ENCODE results near the gene TREH.

- TF ChIP-seq REST (IDR thresholded peaks at IDR 0.05; ENCODE audit: low read depth, low read length) (no peak), CHD2 (IDR thresholded peaks at IDR 0.05; ENCODE audit: low read length, partially characterized antibody) (no peak), EP300 (IDR thresholded peaks at IDR 0.05; ENCODE audit: borderline replicate concordance in 1 of 2, low read depth in 1 of 2, low read length in 1 of 2) (no peak), POLR2AphosphoS5 (IDR thresholded peaks at IDR 0.05; ENCODE audit: low read depth, low read length) (no peak), EZH2phosphoT487 (IDR thresholded peaks at IDR 0.05; ENCODE audit: borderline replicate concordance, low read depth) (no peak), TEAD4 (IDR thresholded peaks at IDR 0.05; ENCODE audit: borderline replicate concordance, insufficient read depth) (no peak), RAD21 (IDR thresholded peaks at IDR 0.05; ENCODE audit: low read length) (no peak), RCOR1 (IDR thresholded peaks at IDR 0.05; ENCODE audit: low read length) (no peak)
- TF ChIP-seq, protein P1, sequence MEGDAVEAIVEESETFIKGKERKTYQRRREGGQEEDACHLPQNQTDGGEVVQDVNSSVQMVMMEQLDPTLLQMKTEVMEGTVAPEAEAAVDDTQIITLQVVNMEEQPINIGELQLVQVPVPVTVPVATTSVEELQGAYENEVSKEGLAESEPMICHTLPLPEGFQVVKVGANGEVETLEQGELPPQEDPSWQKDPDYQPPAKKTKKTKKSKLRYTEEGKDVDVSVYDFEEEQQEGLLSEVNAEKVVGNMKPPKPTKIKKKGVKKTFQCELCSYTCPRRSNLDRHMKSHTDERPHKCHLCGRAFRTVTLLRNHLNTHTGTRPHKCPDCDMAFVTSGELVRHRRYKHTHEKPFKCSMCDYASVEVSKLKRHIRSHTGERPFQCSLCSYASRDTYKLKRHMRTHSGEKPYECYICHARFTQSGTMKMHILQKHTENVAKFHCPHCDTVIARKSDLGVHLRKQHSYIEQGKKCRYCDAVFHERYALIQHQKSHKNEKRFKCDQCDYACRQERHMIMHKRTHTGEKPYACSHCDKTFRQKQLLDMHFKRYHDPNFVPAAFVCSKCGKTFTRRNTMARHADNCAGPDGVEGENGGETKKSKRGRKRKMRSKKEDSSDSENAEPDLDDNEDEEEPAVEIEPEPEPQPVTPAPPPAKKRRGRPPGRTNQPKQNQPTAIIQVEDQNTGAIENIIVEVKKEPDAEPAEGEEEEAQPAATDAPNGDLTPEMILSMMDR (IDR thresholded peaks at IDR 0.05), result no peak
Observed at GRCh38 chr11:118625036-118625690, 54.3 kb downstream of the TREH start.

Data from SK-N-SH (cell line).